GM18909 (cell line): ENCODE data around the gene TMEM250.
"Not testable (repeated sequence)": the region's sequence is repeated elsewhere in the genome, so short reads cannot be mapped to it uniquely, and the experiment has no call there.

Source experiments
- ATAC-seq: cut with Tn5 transposase; IDR thresholded peaks from one replicate; pipeline ENCODE4 v1.9.1; 2021; ENCODE audit warnings: mild to moderate bottlenecking; ENCODE audit not compliant: unreplicated experiment, poor library complexity

Gene TMEM250

GRCh38 chr9:136118320-136119060 lies at the start of gene TMEM250:
Gene TMEM250 (minus strand): TSS chr9:136118875. CDS start chr9:136116900, 1,975 bp downstream.
- peak; percentile 76 for ATAC-seq

- ATAC-seq = no peak
Observed at GRCh38 chr9:136163248-136163850, 44.7 kb upstream of the TMEM250 start.

GRCh38 chr9:136160995-136161610 lies 42.4 kb upstream of the TMEM250 start:
- no peak for ATAC-seq

- no peak for ATAC-seq
Observed at GRCh38 chr9:136160381-136160841, 41.7 kb upstream of the TMEM250 start.

- ATAC-seq = no peak
Observed at GRCh38 chr9:136159851-136160250, 41.2 kb upstream of the TMEM250 start.

GRCh38 chr9:136157477-136158265 lies 39.0 kb upstream of the TMEM250 start:
- ATAC-seq = no peak

GRCh38 chr9:136156209-136157120 lies 37.8 kb upstream of the TMEM250 start:
- no peak for ATAC-seq

- no peak for ATAC-seq
Observed at GRCh38 chr9:136155576-136155975, 36.9 kb upstream of the TMEM250 start.

- ATAC-seq = no peak
Observed at GRCh38 chr9:136154943-136155342, 36.3 kb upstream of the TMEM250 start.

GRCh38 chr9:136153381-136154065 lies 34.8 kb upstream of the TMEM250 start:
- no peak for ATAC-seq

GRCh38 chr9:136152931-136153330 lies 34.3 kb upstream of the TMEM250 start:
- no peak for ATAC-seq

- ATAC-seq = no peak
Observed at GRCh38 chr9:136152543-136152866, 33.8 kb upstream of the TMEM250 start.

- no peak for ATAC-seq
Observed at GRCh38 chr9:136151848-136152542, 33.3 kb upstream of the TMEM250 start.

- ATAC-seq = no peak
Observed at GRCh38 chr9:136151214-136151804, 32.6 kb upstream of the TMEM250 start.

- not testable (repeated sequence) for ATAC-seq
Observed at GRCh38 chr9:136150664-136151213, 32.1 kb upstream of the TMEM250 start.

GRCh38 chr9:136149853-136150252 lies 31.2 kb upstream of the TMEM250 start:
- no peak for ATAC-seq

- no peak for ATAC-seq
Observed at GRCh38 chr9:136149337-136149736, 30.7 kb upstream of the TMEM250 start.

- ATAC-seq = no peak
Observed at GRCh38 chr9:136148766-136149165, 30.1 kb upstream of the TMEM250 start.
